WTC11 (cell line): ENCODE results near the gene TMEM253.

Experiments
- CDX4 ChIP-seq: fragments of 250-450 bp; sonication (Bioruptor Pico); IDR thresholded peaks from 2 replicates; pipeline ENCODE4 v1.9.0; 2021; ENCODE audit warnings: moderate library complexity, mild to moderate bottlenecking, inconsistent platforms, borderline replicate concordance
- CTCF ChIP-seq: fragments of 200-600 bp; IDR thresholded peaks from 2 replicates; pipeline ENCODE4 v1.8.0; 2022; ENCODE audit warnings: antibody characterized with exemption
- HMGXB4 ChIP-seq: sonication (generic); formaldehyde crosslinking; IDR thresholded peaks from 2 replicates; pipeline ENCODE4 v1.8.1; 2023; ENCODE audit warnings: mild to moderate bottlenecking, moderate library complexity, missing genetic modification reagents
- JUN ChIP-seq: sonication (generic); formaldehyde crosslinking; IDR thresholded peaks from 2 replicates; pipeline ENCODE4 v1.8.0; 2023; ENCODE audit warnings: mild to moderate bottlenecking, missing genetic modification reagents
- NR3C1 ChIP-seq: sonication (generic); formaldehyde crosslinking; conservative IDR thresholded peaks from 2 replicates; pipeline ENCODE4 v1.8.1; 2023; ENCODE audit warnings: low read depth, mild to moderate bottlenecking, missing genetic modification reagents
- SP1 ChIP-seq: sonication (generic); formaldehyde crosslinking; conservative IDR thresholded peaks from 2 replicates; pipeline ENCODE4 v1.8.1; 2022; ENCODE audit warnings: missing genetic modification reagents
- ZNF512 ChIP-seq: sonication (generic); formaldehyde crosslinking; IDR thresholded peaks from 2 replicates; pipeline ENCODE4 v1.8.1; 2022; ENCODE audit warnings: missing genetic modification reagents, borderline replicate concordance

GRCh38 chr14:21099596-21099985 is 1.3 kb upstream of the TMEM253 start:
- TF ChIP-seq NR3C1 (no peak), JUN (CRISPR knock-in tag) (no peak), CDX4 (CRISPR knock-in tag) (no peak), ZNF512 (CRISPR knock-in tag) (no peak), HMGXB4 (CRISPR knock-in tag) (no peak), CTCF (no peak), SP1 (no peak)
